Lower lobe of right lung (tissue), 2 donors: ENCODE results near the gene MYO10. TPM values are rescaled to one million over a fixed set of nuclear protein-coding genes. Genes with fewer than 3 reads are reported as not detected.

Source experiments
- ATAC-seq, 2 donors: fragments of 200-7000 bp; cut with Tn5 transposase; one replicate each; pipeline ENCODE4 v1.9.1; 2020 to 2022; ENCODE audit warnings: mild to moderate bottlenecking in 2 of 2, moderate library complexity in 2 of 2
- DNase-seq: peaks from one replicate; pipeline ENCODE4 v3.0.0-alpha.2; 2020
- H3K27ac ChIP-seq: fragments of 200-600 bp; one replicate; pipeline ENCODE4 v1.8.0; 2022
- H3K27me3 ChIP-seq: fragments of 200-600 bp; one replicate; pipeline ENCODE4 v1.8.0; 2022; ENCODE audit warnings: low read depth
- H3K36me3 ChIP-seq: fragments of 200-600 bp; one replicate; pipeline ENCODE4 v1.8.0; 2022; ENCODE audit warnings: mild to moderate bottlenecking
- H3K4me1 ChIP-seq: fragments of 200-600 bp; one replicate; pipeline ENCODE4 v1.8.0; 2022
- H3K4me3 ChIP-seq: fragments of 200-600 bp; one replicate; pipeline ENCODE4 v1.8.0; 2022; ENCODE audit warnings: mild to moderate bottlenecking
- H3K9me3 ChIP-seq: fragments of 200-600 bp; one replicate; pipeline ENCODE4 v1.8.0; 2022
- intact Hi-C: fragments of 100-400 bp; cut with DNase I; formaldehyde crosslinking; loops from one replicate; pipeline ENCODE4 v1.11.0; 2022
- total RNA-seq: library from RNA; stranded (reverse); fragmentation: NEBNext Ultra II Directional; extraction: Animal tissue kit (Norgen Biotek cat#: 25700); gene quantifications from one replicate; pipeline ENCODE4 v1.2.1, GENCODE V29; 2021
- TF ChIP-seq, protein P1 (sequence below): fragments of 200-600 bp; IDR thresholded peaks from one replicate; pipeline ENCODE4 v1.8.0; 2022; ENCODE audit warnings: antibody characterized with exemption, mild to moderate bottlenecking
- donor health status: DM: no; HTN: yes; CAD: no; lungs with severe emphysema.

The MYO10 gene
- total RNA-seq, 1 donor from 2014 or later: 51.5 TPM

DNA sequence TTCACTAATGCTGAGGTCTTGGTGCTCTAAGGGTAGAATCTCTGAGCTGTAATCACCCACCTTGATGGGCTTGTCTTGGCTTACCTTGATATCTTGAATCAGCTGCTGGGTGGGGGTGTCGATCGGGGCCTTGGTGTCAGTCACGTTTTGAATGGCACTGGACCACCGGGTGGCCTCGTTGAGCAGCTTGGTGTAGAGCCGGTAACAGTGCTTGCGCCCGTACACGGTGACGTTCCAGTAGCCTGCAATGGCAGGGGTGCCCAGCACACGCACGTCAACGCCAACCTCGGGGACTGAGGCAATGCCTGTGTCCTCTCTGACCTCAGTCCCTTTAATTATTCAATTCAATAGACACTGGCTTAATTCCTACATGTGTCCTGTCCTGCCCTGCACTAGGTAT is 256.2 kb downstream of the MYO10 start:
- Histone ChIP-seq H3K27ac (no peak overlapping the region), H3K36me3 (peaks cover 94% of the 10 kb centered on the region), H3K9me3 (no peaks in the 10 kb centered on the region), H3K4me1 (no peaks in the 10 kb centered on the region), H3K4me3 (no peak overlapping the region), H3K27me3 (no peaks in the 10 kb centered on the region)
- TF ChIP-seq, protein P1, sequence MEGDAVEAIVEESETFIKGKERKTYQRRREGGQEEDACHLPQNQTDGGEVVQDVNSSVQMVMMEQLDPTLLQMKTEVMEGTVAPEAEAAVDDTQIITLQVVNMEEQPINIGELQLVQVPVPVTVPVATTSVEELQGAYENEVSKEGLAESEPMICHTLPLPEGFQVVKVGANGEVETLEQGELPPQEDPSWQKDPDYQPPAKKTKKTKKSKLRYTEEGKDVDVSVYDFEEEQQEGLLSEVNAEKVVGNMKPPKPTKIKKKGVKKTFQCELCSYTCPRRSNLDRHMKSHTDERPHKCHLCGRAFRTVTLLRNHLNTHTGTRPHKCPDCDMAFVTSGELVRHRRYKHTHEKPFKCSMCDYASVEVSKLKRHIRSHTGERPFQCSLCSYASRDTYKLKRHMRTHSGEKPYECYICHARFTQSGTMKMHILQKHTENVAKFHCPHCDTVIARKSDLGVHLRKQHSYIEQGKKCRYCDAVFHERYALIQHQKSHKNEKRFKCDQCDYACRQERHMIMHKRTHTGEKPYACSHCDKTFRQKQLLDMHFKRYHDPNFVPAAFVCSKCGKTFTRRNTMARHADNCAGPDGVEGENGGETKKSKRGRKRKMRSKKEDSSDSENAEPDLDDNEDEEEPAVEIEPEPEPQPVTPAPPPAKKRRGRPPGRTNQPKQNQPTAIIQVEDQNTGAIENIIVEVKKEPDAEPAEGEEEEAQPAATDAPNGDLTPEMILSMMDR: no peak
- no peak for DNase-seq
- ATAC-seq: no peak
- intact Hi-C loops: no loop called here

DNA sequence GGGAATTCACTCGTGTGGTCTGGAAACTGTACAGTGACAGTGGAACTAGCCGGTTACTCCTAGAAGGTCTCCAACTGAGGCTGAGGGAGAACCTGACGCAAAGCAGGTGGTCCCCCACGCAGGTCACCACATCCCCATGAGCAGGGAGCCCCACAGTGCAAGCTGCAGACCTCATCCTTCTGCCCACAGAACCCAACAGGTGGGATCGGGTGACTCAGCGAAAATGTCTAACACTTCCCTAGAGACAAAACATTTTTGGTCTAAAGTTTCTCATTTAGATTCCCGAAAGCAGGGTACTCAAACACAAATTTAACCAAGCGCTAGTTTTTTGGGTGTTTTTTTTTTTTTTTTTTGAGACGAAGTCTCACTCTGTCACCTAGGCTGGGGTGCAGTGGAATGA is 256.9 kb downstream of the MYO10 start:
- intact Hi-C loops: no loop called here
- no peaks in the 10 kb centered on the region for H3K27me3 ChIP-seq
- TF ChIP-seq, protein P1: no peak
- H3K27ac ChIP-seq: no peak overlapping the region
- H3K4me1 ChIP-seq: no peaks in the 10 kb centered on the region
- H3K36me3 ChIP-seq: peaks cover 94% of the 10 kb centered on the region
- H3K9me3 ChIP-seq: no peaks in the 10 kb centered on the region
- ATAC-seq: no peak
- DNase-seq: no peak
- no peak overlapping the region for H3K4me3 ChIP-seq

DNA sequence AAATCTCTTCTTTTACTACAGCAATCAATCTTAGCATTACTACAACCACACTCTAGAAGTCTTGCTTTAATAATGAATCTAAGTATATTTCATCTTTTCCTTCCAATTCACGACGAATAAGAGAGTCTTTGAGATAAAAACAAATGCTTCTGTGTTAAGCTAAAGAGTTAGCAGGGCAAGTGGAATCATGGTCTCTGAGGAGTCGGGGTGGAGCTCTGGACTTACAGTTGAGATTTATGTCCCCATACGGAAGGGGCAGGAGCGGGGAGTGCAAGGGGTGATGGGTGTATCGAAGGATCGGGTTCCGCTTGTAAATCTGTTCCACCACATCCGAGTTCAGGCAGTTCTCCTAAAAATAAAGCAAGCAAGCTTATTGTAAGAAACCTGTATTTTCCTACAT is 260.3 kb downstream of the MYO10 start:
- peaks cover 95% of the 10 kb centered on the region for H3K36me3 ChIP-seq
- H3K4me3 ChIP-seq: no peak overlapping the region
- no peaks in the 10 kb centered on the region for H3K9me3 ChIP-seq
- TF ChIP-seq, protein P1: no peak
- no peak overlapping the region for H3K27ac ChIP-seq
- no peaks in the 10 kb centered on the region for H3K4me1 ChIP-seq
- H3K27me3 ChIP-seq: no peaks in the 10 kb centered on the region
- DNase-seq: no peak
- intact Hi-C loops: no loop called here
- no peak for ATAC-seq

DNA sequence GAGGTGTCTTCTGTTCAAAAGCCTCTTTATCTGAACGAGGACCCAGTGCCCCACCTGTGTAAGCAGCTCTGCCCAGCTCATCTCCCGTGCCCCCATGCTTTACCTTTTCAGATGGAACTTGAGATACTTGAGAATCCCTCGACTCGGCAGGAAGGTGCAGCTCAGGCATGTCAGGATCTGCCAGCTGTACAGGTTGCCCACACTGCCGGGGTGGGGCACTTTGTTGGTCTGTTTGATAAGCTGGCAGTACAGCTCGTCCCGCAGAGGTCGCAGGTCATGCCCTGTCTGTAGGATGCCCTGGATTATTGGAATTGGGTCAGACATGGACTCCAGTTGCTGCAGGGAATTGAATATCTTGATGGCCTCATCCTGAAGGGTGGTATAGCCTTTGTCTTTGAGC is 261.3 kb downstream of the MYO10 start:
- Histone ChIP-seq H3K4me3 (no peak overlapping the region), H3K9me3 (no peaks in the 10 kb centered on the region), H3K27ac (no peak overlapping the region), H3K36me3 (peaks cover 93% of the 10 kb centered on the region), H3K4me1 (no peaks in the 10 kb centered on the region), H3K27me3 (no peaks in the 10 kb centered on the region)
- DNase-seq: no peak
- TF ChIP-seq, protein P1: no peak
- intact Hi-C loops: no loop called here
- ATAC-seq: no peak

DNA sequence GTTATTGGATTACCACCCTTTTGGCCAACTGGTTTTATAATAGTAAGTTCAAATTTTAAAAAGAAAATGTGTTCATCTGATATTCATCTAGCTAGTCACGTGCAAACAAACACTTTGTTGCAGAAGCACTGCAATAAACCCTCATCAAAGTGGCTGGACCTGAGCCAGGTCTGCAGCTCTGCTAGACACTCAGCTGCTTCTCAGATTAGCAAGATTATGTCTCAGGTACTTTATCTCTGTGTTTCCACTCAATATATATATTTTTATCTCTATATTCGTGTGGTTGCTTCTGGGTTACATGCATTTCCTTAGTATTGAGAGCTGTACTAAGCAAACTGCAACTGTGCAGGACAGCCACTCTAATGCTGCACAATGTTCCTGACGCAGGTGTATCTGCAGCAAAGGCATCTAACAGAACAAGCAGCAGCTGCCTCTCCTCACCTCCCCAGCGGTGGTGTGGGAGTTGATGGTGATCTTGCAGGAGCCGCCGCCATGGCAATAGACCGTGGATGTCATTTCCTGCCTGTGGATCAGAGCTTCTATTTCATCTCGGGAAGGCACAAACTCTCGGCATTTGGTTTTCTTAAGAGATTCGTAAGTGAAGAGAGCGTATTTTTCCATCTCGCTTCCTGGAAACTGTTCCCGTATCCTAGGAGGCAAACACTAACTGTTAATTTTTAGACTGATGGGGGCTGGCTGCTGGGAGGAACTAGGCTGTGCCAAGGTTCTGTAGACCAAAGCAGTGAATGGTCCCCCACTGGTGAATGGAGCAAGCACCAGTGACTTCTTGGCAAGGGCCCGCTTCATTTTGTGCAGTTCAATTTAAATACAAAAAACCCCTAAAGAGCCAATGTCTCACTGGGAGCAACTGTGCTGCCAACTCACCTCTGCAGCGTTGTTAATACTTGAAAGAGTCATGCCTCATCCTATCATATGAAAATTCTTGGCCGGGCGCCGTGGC is 262.6 kb downstream of the MYO10 start:
- H3K9me3 ChIP-seq: no peaks in the 10 kb centered on the region
- no peak for DNase-seq
- TF ChIP-seq, protein P1: no peak
- intact Hi-C loops: no loop called here
- no peaks in the 10 kb centered on the region for H3K4me1 ChIP-seq
- peaks cover 93% of the 10 kb centered on the region for H3K36me3 ChIP-seq
- H3K27me3 ChIP-seq: no peaks in the 10 kb centered on the region
- ATAC-seq: no peak
- no peak overlapping the region for H3K27ac ChIP-seq
- H3K4me3 ChIP-seq: no peak overlapping the region
